GM12801 (cell line): ENCODE measurements around the gene LRRN4.

Experiments used
- TF ChIP-seq, protein P1 (sequence below): IDR thresholded peaks from one replicate; pipeline ENCODE4 v1.5.1; 2011; ENCODE audit warnings: control low read depth; ENCODE audit not compliant: insufficient read length; ENCODE audit errors: extremely low read depth

The LRRN4 gene

DNA sequence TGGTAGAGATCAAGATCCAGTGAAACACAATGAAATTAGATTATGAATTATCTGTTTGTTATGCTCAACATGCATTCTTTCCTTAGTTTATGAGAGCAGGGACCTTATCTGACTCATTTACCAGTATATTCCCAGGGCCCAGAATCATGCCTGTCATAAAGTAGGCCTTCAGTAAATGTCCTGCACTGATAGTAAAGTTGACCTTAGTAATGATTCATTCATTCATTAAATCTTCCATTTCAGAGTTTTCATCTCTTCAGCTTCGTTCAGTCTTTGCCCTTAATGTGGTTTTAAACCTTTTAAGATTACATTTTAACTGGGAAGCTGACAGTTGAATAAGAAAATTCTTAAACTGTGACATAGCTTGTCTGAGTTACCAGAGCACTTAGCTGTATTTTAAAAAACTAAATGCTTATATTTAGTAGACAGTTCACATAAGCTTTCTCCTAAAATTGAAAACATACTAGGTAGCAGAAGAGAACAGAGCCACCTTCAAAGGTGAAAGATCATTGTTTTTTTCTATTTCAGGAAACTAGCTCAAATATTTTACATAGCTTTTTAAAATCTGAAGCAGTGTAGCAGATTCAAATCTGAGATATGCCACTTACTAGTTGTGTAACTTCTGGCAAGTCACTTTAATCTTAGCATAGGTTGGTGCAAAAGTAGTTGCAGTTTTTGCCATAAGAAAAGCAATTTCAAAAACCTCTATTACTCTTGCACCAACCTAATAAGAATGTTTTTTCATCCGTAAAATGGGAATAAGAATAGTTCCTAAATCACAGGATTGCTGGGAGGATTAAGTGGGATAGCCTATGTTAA is 62.0 kb downstream of the LRRN4 start:
- TF ChIP-seq, protein P1, sequence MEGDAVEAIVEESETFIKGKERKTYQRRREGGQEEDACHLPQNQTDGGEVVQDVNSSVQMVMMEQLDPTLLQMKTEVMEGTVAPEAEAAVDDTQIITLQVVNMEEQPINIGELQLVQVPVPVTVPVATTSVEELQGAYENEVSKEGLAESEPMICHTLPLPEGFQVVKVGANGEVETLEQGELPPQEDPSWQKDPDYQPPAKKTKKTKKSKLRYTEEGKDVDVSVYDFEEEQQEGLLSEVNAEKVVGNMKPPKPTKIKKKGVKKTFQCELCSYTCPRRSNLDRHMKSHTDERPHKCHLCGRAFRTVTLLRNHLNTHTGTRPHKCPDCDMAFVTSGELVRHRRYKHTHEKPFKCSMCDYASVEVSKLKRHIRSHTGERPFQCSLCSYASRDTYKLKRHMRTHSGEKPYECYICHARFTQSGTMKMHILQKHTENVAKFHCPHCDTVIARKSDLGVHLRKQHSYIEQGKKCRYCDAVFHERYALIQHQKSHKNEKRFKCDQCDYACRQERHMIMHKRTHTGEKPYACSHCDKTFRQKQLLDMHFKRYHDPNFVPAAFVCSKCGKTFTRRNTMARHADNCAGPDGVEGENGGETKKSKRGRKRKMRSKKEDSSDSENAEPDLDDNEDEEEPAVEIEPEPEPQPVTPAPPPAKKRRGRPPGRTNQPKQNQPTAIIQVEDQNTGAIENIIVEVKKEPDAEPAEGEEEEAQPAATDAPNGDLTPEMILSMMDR = no peak

DNA sequence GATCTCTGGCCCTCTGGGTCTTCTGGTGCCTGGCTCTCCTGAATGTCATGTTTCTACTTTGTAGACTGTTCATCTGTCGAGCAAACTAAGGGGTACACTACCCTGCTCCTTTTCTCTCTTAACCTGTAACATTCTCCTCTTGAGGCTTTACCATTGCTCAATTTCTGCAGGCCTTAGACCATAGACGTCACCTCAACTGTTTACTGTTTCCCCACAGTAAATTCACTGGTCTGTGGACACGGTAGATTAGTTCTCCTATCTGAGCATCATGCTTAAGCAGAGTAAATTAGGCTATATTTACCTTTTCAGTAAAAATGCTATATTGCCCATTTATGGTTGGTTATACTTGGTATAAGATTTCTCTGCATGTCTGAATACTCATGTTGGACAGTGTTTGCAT is 62.9 kb downstream of the LRRN4 start:
- TF ChIP-seq, protein P1 = no peak
